ENCODE results near the gene SYCP2L. TPM values are rescaled to one million over a fixed set of nuclear protein-coding genes. Genes with fewer than 3 reads are reported as not detected.
"Not testable (repeated sequence)": the region's sequence is repeated elsewhere in the genome, so short reads cannot be mapped to it uniquely, and the experiment has no call there.

Gene SYCP2L
- total and polyA plus RNA-seq, 2 donors (not counting 3 experiments of a cell fraction or from before 2014, with no cell fraction given) = not detected

DNA sequence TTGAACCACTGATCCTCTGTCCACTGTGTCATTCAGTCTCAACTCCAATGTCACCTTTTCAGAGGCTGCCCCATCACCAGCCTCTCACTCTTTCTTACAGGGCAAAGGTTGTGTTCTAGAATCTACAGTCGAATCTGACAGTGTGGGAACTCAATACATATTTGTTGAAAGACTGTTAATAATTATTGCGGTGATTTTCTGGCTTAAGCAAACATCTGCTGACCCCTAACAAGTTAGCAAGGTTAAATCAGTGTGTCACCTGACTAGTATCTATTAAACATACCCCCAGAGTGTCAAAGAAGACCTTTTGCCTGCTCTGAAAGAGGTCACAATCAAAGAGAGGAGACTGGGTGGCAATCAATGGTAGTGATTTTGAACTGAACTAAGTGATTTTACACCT is 115.3 kb downstream of the SYCP2L start:
- dilution Hi-C loops (cut with MboI; ENCODE audit: extremely low pct_ligation_motif_present, low sequenced_read_pairs) = no loop called here
- TF ChIP-seq GATA2 (IDR thresholded peaks at IDR 0.05; ENCODE audit: insufficient read depth, insufficient read length, low read depth, low read length) (no peak), EZH2 (IDR thresholded peaks at IDR 0.05; ENCODE audit: borderline replicate concordance, low read depth, low read length, severe bottlenecking) (no peak), POLR2AphosphoS5 (IDR thresholded peaks at IDR 0.05; ENCODE audit: insufficient read depth, low read depth, low read length) (no peak), JUN (IDR thresholded peaks at IDR 0.05; ENCODE audit: borderline replicate concordance, insufficient read depth, insufficient read length, low read depth) (no peak), MYC (IDR thresholded peaks at IDR 0.05; ENCODE audit: low read depth, low read length) (no peak), POLR2A (IDR thresholded peaks at IDR 0.05; ENCODE audit: low read depth, low read length) (no peak), FOS (IDR thresholded peaks at IDR 0.05; ENCODE audit: borderline replicate concordance, insufficient read depth, low read length) (no peak)
- TF ChIP-seq, protein P1, sequence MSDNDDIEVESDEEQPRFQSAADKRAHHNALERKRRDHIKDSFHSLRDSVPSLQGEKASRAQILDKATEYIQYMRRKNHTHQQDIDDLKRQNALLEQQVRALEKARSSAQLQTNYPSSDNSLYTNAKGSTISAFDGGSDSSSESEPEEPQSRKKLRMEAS (IDR thresholded peaks at IDR 0.05; ENCODE audit: insufficient read depth, insufficient read length) = no peak
- TF ChIP-seq, protein P2, sequence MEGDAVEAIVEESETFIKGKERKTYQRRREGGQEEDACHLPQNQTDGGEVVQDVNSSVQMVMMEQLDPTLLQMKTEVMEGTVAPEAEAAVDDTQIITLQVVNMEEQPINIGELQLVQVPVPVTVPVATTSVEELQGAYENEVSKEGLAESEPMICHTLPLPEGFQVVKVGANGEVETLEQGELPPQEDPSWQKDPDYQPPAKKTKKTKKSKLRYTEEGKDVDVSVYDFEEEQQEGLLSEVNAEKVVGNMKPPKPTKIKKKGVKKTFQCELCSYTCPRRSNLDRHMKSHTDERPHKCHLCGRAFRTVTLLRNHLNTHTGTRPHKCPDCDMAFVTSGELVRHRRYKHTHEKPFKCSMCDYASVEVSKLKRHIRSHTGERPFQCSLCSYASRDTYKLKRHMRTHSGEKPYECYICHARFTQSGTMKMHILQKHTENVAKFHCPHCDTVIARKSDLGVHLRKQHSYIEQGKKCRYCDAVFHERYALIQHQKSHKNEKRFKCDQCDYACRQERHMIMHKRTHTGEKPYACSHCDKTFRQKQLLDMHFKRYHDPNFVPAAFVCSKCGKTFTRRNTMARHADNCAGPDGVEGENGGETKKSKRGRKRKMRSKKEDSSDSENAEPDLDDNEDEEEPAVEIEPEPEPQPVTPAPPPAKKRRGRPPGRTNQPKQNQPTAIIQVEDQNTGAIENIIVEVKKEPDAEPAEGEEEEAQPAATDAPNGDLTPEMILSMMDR (IDR thresholded peaks at IDR 0.05; ENCODE audit: extremely low read depth in 1 of 2, insufficient read depth in 1 of 2, low read depth in 1 of 2, low read length in 2 of 2) = no peak
- intact Hi-C loops (cut with micrococcal nuclease) = no loop called here
- H3K9ac ChIP-seq (replicated peaks; ENCODE audit: extremely low read depth, insufficient read depth, low read length) = no peak overlapping the region
- peaks cover 4% of the 10 kb centered on the region in 2 experiments for H3K27me3 ChIP-seq (ENCODE audit: control insufficient read depth in 2 of 2, insufficient read depth in 2 of 2, low read length in 2 of 2)
- H3K9me3 ChIP-seq (replicated peaks; ENCODE audit: control insufficient read depth, insufficient read depth, low read length) = no peaks in the 10 kb centered on the region
- ChIA-PET CTCF (no interaction called here), POLR2A (no interaction called here)
- no peak overlapping the region for H3K4me2 ChIP-seq (ENCODE audit: insufficient read depth, low read length)
- H3K4me3 ChIP-seq (replicated peaks in 1 of 3; ENCODE audit: insufficient read depth in 1 of 3, low read depth in 1 of 3, low read length in 3 of 3) = no peak overlapping the region
- no peak overlapping the region for H3K27ac ChIP-seq (ENCODE audit: insufficient read depth, low read depth, low read length)
- no peaks in the 10 kb centered on the region for H3K36me3 ChIP-seq (ENCODE audit: control insufficient read depth in 2 of 2, extremely low read depth in 1 of 2, insufficient read depth in 2 of 2, low read length in 2 of 2)
- H4K20me1 ChIP-seq (replicated peaks; ENCODE audit: control insufficient read depth, extremely low read depth, insufficient read depth, low read length) = no peaks in the 10 kb centered on the region
- no peak for DNase-seq (ENCODE audit: low read depth, low spot score)
- BruUV-seq (replicated peaks) = no TSS peak
- no peaks in the 10 kb centered on the region for H3K79me2 ChIP-seq (ENCODE audit: control insufficient read depth, insufficient read depth, low read length)
- FAIRE-seq = no peak
- H3K4me1 ChIP-seq (ENCODE audit: control insufficient read depth, extremely low read depth, insufficient read depth, low read length) = no peaks in the 10 kb centered on the region
- no peak overlapping the region for H2AFZ ChIP-seq (ENCODE audit: low read depth, low read length)
- H3K9me1 ChIP-seq (replicated peaks; ENCODE audit: control insufficient read depth, extremely low read depth, insufficient read depth, low read length) = no peaks in the 10 kb centered on the region

DNA sequence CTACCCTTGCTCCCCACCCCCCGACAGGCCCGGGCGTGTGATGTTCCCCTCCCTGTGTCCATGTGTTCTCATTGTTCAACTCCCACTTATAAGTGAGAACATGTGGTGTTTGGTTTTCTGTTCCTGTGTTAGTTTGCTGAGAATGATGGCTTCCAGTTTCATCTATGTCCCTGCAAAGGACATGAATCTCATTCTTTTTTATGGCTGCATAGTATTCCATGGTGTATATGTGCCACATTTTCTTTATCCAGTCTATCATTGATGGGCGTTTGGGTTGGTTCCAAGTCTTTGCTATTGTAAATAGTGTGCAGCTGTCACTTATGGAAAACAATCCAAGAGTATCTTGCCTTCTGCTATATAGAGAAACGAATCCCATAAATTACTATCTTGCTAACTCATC is 116.4 kb downstream of the SYCP2L start:
- dilution Hi-C loops (cut with MboI; ENCODE audit: extremely low pct_ligation_motif_present, low sequenced_read_pairs); DNase-seq (ENCODE audit: low read depth, low spot score); H2AFZ ChIP-seq (ENCODE audit: low read depth, low read length); FAIRE-seq; H3K4me1 ChIP-seq (ENCODE audit: control insufficient read depth, extremely low read depth, insufficient read depth, low read length); H3K9me1 ChIP-seq (replicated peaks; ENCODE audit: control insufficient read depth, extremely low read depth, insufficient read depth, low read length); H3K27ac ChIP-seq (ENCODE audit: insufficient read depth, low read depth, low read length); H3K4me2 ChIP-seq (ENCODE audit: insufficient read depth, low read length); H4K20me1 ChIP-seq (replicated peaks; ENCODE audit: control insufficient read depth, extremely low read depth, insufficient read depth, low read length); H3K27me3 ChIP-seq (ENCODE audit: control insufficient read depth in 2 of 2, insufficient read depth in 2 of 2, low read length in 2 of 2); H3K79me2 ChIP-seq (ENCODE audit: control insufficient read depth, insufficient read depth, low read length); H3K9me3 ChIP-seq (replicated peaks; ENCODE audit: control insufficient read depth, insufficient read depth, low read length); H3K4me3 ChIP-seq (replicated peaks in 1 of 3; ENCODE audit: insufficient read depth in 1 of 3, low read depth in 1 of 3, low read length in 3 of 3); intact Hi-C loops (cut with micrococcal nuclease); H3K9ac ChIP-seq (replicated peaks; ENCODE audit: extremely low read depth, insufficient read depth, low read length); H3K36me3 ChIP-seq (ENCODE audit: control insufficient read depth in 2 of 2, extremely low read depth in 1 of 2, insufficient read depth in 2 of 2, low read length in 2 of 2); POLR2A ChIA-PET; BruUV-seq (replicated peaks): not testable (repeated sequence)
- CTCF ChIA-PET = interaction anchor here (1.0 to 2.4 kb wide), 3 partner anchors 9 to 49 kb away, joined by 3 to 5 read pairs (median 4); no protein-coding TSS in a partner anchor
